GM12874 (cell line): ENCODE results near the gene CLSTN2.

Source experiments
- TF ChIP-seq, protein P1 (sequence below): IDR thresholded peaks from 2 replicates; pipeline ENCODE4 v1.5.1; 2011; ENCODE audit warnings: low read depth, mild to moderate bottlenecking, control low read depth, low read length, moderate library complexity; ENCODE audit not compliant: insufficient read depth

Gene CLSTN2

DNA sequence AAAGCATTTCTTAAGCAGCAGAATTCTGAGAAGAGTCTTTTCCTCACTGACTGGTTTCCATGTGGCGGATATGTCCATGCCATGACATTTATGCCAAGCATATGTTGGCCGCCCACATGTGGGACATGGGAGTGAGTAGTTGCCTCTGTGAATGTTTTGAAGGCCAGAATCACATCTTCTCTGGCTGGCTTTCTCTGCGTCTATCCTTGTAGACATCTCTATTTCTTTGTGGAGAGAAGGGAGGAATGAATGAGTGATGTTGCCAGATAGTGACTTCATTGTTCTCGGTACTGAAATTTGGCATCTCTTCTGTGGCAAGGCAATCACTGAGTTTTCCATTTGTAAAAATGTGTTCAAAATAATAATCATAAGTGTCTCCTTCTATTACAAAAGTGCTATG is 316.0 kb downstream of the CLSTN2 start:
- TF ChIP-seq, protein P1, sequence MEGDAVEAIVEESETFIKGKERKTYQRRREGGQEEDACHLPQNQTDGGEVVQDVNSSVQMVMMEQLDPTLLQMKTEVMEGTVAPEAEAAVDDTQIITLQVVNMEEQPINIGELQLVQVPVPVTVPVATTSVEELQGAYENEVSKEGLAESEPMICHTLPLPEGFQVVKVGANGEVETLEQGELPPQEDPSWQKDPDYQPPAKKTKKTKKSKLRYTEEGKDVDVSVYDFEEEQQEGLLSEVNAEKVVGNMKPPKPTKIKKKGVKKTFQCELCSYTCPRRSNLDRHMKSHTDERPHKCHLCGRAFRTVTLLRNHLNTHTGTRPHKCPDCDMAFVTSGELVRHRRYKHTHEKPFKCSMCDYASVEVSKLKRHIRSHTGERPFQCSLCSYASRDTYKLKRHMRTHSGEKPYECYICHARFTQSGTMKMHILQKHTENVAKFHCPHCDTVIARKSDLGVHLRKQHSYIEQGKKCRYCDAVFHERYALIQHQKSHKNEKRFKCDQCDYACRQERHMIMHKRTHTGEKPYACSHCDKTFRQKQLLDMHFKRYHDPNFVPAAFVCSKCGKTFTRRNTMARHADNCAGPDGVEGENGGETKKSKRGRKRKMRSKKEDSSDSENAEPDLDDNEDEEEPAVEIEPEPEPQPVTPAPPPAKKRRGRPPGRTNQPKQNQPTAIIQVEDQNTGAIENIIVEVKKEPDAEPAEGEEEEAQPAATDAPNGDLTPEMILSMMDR: no peak

DNA sequence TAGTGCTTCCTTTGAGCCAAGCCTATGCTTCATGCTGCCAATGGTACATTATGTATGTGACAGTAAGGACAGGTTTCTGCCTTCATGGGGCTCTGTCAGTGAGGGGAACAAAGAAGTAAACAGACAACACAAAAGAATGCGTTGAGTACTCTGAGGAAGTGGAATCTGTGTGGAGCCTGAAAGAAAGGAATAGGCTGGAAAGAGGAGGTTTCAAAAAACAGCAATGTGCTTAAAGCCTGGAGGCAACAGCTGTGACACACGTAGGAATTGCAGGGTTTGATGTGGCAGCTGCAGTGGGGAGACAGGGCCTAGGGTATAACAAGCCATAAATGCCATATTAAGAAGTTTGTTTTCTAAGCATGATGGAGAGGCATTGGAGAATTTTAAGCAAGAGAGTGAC is 316.7 kb downstream of the CLSTN2 start:
- TF ChIP-seq, protein P1: no peak

DNA sequence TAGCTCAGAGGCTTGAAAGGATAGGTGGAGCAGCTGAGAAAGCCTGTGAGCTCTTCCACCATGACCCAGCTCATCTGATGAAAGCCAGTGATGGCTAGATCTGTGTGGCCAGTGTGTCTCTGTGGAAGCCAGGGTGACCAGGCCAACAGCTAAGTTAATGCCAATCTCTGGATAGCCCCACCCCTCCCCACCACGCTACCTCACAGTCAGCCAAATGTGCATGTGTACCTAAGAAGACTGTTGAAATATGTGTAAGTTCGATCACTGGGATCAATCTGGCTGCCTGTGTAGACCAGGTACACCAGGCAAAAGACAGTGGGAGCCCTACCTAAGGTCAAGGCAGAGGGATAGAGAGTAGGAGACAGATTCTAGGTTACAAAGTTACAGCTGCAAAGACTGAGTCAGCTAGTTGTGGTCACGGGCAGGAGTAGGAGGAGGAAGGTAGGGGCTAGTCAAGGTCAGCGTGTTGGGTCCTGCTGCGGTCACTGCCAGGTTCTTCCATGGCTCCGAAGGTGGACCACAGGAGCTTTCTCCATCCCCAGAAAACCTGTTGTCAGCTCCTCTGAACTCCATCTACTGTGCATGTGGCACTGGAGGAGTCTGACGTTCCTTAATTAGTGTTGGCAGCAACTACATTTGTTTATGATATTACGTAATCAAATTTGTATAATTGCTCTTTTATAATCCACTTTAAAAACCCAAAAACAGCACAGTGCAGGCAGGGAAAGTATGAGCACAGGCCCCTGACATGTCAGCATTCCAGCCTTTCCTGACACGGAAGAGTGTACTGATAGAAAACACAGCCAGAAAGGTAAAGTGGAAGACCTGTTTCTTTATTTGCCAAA is 318.0 kb downstream of the CLSTN2 start:
- TF ChIP-seq, protein P1: no peak

DNA sequence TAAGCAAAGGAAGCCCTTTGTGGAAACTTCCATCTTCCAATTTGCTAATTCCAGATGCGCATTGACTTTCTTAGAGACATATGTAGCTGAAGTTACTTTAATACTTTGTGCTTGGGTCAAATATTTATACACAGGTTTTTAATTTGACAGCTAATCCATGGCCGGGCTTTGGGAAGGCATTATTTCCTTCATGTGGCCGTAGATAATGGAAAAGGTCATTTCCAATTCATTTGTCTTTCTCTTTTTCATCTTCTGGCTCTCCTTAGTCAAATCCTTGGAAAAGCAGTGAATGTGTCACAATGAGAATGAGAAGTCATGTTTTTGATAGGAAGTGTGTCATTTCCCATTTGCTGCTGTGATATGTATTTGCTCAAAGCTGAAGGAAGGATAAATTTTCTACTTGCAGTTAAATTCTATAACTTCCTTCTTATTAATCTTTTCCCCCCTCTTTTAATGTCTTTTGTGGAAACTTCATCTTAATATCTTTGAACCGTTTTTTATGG is 323.3 kb downstream of the CLSTN2 start:
- TF ChIP-seq, protein P1: no peak

DNA sequence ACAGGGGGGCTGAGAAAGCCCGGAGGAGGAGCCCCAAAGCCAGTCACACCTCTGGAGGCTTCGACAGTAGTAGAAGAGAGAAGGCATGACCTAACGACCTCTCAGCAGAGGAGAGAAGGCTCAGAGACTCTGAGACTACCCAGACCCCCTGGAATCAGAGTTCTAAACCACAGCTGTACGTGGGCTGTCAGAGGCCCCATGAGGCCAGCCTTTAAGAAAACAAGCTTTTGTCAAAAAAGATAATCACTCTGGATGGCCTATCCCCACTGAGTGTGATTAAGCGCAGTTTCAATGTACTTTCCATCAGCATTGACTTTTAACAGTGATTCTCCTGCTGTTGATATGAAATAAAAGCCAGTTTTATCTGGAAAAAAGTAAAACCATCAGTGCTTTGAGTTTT is 330.3 kb downstream of the CLSTN2 start:
- TF ChIP-seq, protein P1: no peak

DNA sequence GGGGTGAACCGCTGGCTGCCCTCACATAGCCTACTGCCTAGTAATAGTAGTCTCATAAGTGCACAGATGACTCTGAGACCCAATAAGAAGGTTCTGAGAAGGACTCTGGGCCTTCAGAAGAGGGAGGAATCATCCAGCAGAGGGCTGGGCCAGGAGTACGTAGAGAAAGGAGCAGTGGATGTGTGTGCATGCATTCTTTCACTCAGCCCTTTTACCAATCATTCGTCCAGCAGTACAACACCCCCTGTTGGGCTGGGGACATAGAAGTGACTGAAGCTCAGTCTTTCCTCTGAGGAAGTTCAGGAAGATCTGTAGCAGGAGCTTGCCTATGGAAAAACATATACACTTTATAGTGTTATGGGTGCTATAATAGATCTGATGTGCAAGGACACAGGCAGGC is 333.1 kb downstream of the CLSTN2 start:
- TF ChIP-seq, protein P1: no peak

DNA sequence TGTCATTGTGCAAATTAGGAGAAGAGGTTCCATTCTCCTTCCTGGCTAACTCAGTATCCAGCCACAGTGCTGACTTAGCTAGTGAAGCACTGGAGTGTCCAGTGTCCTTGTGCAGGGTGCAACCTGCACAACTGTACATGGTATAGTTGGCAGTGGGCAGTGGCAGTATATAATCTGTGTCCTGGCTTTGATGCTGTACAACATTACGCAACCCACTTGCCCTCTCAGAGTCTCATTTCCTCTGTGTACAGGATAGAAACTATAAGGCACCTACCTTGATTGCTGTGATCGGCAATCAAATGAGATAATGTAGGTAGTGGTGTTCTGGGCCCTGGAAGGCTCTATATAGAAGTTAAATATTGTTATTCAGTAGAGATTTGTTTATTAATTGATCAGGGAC is 333.6 kb downstream of the CLSTN2 start:
- TF ChIP-seq, protein P1: no peak
